ENCODE measurements around the gene DRAM2.

DNA sequence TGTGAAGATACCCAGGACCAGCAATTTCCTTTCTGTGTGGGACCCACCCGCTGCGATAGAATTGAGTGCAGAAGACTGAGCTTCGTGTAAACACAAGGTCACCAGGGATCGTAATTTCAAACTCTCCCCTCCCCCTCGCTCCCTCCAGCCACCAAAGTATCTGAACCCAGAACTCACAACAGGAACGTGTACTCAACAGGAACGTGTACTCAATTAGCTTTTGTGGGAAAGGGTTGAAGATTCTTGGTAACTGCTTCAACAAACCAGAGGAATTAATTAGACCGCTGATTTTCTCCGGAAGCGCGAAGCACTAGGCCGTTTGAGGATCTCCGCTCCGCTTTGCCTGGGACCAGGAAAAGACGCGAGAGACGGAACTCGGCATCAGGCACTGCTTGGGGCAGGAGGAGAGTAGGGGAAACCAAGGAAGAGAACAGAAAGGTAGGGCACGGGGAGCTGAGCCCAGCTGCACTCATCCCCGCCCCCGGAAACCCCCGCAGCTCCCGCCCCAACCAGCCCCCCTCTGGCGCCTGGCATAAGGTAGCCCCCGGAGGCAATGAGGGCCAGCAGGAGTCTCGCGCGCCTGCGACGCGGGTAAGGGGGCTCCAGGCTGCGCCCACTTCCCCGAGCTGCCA, 453 bp downstream of the DRAM2 start:
- TF ChIP-seq EZH2 (IDR thresholded peaks at IDR 0.05) = no peak
- no peak; the same call in 1 of the 2 replicates for TF ChIP-seq POLR2AphosphoS5 (IDR thresholded peaks at IDR 0.05; ENCODE audit: borderline replicate concordance, low read depth, low read length)
- TF ChIP-seq FOXP2 (optimal IDR thresholded peaks at IDR 0.05; ENCODE audit: control extremely low read depth, extremely low read length, insufficient read depth) = peak; percentile 77
